NCI-H2107 treated with DMSO at 0.1 percent for 48 hours (cell line): ENCODE data around the gene ADH6.
"Not testable (repeated sequence)": the region's sequence is repeated elsewhere in the genome, so short reads cannot be mapped to it uniquely, and the experiment has no call there.

Experiments used
- DNase-seq: peaks from one replicate; lab custom pipeline; 2025; ENCODE audit not compliant: unreplicated experiment; lab: John Stamatoyannopoulos, UW

ADH6 gene

GRCh38 chr4:99200138-99200537 is 18.9 kb downstream of the ADH6 start:
- no peak for DNase-seq

GRCh38 chr4:99190336-99190735 is 28.7 kb downstream of the ADH6 start:
- no peak for DNase-seq

DNA sequence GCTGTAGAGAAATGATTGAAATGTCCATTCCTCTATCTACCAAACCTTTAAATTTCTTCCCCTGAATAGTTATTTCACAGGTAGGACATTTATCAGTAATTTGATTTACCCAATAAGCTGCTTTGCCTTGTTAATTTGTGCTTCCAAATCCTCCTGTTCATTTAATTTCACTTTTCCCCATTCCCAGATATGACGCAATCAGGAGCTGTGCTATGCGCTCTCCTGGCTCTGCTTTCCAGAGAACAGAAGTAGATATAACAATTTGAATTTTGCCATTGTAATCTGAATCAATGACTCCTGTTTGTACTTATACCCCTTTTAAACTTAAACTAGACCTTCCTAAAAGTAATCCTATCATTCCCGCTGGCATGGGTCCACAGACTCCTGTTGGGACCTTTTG is 29.1 kb downstream of the ADH6 start:
- DNase-seq, result not testable (repeated sequence)

- no peak for DNase-seq
Measured at GRCh38 chr4:99186029-99186428, 33.0 kb downstream of the ADH6 start.

DNA sequence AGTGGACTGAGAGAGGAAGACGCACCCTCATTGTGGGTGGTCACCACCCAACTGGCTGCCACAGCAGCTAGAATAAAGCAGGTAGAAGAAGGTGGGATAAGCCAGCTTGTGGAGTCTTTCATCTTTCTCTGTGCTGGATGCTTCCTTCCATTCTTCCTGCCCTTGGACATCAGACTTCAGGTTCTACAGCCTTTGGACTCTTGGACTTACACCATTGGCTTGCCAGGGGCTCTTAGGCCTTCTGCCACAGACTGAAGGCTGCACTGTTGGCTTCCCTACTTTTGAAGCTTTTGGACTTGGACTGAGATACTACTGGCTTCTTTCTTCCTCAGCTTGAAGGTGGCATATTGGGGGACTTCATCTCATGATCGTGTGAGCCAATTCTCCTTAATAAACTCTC is 33.5 kb downstream of the ADH6 start:
- no peak for DNase-seq

DNA sequence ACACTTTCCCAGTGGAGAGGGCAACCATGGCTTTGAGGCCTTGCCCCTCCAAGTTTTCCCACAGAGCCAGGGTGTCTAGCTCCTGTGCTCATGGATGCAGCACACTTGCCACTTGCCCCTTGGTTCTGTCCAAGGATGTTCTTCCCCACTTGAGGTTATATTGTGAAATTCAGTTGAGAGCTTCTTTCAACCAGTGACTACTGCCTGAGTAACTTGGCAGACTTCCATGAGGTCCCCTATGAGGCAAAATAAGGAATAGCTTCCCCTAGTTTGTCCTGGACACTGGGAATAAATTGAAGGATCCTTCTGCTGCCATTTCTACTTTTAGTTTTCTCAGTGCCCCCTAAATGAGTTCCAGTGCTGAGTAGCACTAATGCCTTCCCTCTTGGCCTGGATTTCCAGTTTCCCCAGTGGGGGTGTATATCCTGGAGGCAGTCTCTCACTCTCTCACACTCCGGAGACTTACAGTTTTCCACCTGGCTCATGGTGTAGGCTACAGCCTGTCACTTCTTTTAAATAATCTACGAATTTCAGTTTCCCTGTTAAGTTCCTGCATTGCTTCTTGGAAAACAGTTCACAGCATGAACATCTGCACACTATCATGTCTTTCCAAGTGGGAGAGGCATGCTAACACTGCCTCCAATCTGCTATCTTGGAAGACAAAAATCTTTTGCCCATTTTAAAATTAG is 38.5 kb downstream of the ADH6 start:
- no peak for DNase-seq

DNA sequence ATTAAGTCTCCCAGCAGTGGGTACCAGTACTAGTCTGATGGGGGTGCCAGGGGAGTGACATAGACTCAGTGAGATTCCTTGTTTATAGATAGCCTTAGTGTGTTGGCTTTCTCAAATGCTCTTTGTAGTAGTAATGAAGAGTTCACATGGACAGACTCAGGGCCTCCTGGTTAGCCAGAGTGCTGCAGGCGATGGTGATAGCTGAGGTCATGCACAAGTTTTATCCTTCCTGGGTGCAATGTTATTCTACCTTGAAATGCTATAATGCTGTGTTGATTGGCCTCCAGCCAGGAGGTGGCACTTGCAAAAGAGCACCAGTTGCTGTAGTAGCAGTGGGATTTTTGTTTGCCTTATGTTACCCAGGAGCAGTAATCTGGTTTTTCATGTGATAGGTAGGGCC is 39.4 kb downstream of the ADH6 start:
- no peak for DNase-seq

DNA sequence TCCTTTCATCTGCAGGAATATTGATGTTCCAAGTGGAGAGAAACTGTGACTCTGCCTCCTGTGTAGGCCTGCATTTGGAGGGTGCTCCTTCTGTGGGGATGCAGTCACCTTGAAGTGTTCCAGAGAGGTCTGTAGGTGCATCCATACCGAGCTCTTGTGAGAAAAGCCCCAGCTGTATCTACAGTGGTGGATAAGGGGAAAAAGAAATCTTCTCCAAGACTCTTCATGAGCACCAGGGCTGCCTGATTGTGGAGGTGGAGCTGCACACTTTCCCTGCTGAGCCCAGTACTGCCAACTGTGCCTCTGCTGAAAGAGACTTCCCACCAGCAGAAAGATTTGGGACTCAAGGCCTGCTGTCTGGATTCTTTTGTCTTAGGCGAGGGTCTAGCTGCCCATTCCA is 39.9 kb downstream of the ADH6 start:
- DNase-seq, result no peak

- DNase-seq, result no peak
Measured at GRCh38 chr4:99166544-99166943, 52.5 kb downstream of the ADH6 start.

- no peak for DNase-seq
Measured at GRCh38 chr4:99165978-99166377, 53.1 kb downstream of the ADH6 start.

DNA sequence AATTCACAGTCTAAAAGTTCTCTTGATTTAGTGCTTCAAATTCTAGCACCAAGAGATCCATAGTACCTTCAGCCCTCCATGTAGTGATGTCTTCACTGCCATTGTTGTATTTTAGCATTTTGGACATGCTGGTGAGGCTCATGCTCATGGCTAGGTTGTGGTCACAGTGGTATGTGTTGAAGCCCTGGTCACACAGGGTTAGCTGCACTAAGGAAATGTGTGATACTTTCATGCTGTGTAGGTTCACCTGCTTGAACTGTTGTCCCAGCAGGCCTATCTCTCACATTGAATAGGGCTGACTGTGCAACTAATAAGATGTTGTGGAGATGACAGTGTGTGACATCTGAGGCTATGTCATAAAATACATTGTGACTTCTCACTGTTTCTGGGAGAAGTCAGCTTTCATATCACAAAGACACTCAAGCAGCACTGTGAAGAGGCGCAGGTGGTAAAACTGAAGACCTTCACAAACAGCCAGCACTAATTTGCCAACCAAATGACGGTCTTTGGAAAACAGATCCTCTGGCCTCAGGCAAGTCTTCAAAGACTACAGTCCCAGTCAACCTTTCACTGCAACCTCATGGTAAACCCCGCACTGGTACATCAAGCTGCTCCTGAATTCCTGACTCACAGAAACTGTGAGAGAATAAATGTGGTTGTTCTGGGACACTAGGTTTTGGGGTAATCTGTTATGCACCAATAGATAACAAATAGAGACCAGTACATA is 57.5 kb downstream of the ADH6 start:
- DNase-seq, result no peak

DNA sequence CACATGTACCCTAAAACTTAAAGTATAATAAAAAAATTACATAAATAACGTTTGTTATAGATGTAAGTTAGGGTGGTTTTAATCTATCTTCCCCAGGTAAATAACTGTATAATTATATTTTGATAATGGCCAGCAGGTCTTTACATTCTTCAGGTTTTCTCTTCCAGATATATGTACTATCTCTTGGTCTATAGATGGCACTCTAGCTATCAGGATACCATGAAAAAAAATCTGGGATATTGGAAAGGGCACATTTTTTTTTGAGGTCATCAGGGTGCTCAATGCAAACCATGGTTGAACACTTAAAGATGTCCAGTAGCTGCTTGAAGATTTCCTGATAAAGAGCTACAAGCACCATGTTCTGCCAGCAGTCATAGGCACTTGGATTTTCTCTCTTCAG is 59.3 kb downstream of the ADH6 start:
- no peak for DNase-seq

DNA sequence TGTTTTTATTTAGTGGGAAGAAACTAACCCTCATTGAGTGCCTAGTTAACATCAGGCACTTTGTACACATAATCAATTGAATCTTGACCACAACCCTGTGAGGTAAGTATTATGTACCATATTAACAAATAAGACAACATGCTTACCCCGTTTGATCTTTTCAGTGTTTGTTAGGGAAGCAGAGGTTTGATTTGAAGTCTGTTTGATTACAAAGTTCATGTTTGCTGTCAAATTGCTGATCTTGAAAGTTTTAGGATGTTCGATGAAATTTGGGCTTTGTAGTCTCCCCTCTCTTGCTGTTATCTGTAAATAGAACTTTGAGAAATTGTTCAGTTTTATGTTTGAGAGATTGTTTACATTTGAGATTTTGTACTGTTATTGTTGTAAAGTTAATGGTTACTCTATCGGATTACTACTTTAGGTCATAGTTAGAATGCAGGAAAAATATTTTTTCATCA is 61.5 kb downstream of the ADH6 start:
- DNase-seq, result no peak

- no peak for DNase-seq
Measured at GRCh38 chr4:99156992-99157391, 62.1 kb downstream of the ADH6 start.

DNA sequence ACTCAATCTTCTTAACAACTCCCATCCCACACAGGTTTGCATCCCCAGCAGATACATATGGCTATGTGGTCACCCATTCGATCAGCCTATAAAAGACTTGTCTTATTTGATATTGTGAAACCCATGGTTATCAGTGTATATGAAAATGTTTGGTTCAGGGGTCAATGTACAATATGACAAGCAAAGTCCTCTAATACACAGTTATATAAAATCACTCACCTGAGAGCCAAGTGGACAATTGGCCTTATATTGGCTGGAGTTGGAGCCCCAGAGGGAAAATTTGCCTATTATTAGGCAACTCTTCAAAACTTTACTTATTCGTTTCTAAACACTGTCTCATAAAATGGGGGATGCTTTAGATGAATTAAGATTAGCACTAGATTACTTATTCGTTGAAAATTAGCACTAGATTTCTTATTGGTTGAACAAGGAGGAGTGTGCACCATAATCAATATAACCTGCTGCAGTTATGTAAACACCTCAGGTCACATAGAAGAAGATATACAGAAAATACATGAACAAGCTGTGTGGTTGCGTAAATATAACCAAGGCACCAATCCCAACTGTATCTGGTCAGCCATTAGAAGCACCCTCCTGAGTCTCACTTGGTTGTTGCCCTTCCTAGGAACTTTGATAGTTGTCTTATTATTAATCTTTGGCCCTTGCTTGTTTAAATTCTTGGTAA is 64.2 kb downstream of the ADH6 start:
- no peak for DNase-seq
